Thyroid gland (tissue), 4 donors: Measurements from ENCODE around the gene MAPK8.

ENCODE experiments used
- CTCF ChIP-seq, 6 experiments: fragments of 200-600 bp in 3 of 6; fragments of 450-650 bp in 3 of 6; sonication (generic) in 3 of 6; IDR thresholded peaks; one replicate each; pipeline ENCODE4 v1.5.1; 2016 to 2019; ENCODE audit warnings: antibody characterized with exemption in 6 of 6, mild to moderate bottlenecking in 2 of 6, inconsistent platforms in 1 of 6, moderate library complexity in 1 of 6
- POLR2A ChIP-seq, 2 donors: fragments of 450-650 bp; IDR thresholded peaks; one replicate each; pipeline ENCODE4 v1.6.1; 2017; ENCODE audit warnings: antibody characterized with exemption in 2 of 2, mild to moderate bottlenecking in 2 of 2, moderate library complexity in 1 of 2

DNA sequence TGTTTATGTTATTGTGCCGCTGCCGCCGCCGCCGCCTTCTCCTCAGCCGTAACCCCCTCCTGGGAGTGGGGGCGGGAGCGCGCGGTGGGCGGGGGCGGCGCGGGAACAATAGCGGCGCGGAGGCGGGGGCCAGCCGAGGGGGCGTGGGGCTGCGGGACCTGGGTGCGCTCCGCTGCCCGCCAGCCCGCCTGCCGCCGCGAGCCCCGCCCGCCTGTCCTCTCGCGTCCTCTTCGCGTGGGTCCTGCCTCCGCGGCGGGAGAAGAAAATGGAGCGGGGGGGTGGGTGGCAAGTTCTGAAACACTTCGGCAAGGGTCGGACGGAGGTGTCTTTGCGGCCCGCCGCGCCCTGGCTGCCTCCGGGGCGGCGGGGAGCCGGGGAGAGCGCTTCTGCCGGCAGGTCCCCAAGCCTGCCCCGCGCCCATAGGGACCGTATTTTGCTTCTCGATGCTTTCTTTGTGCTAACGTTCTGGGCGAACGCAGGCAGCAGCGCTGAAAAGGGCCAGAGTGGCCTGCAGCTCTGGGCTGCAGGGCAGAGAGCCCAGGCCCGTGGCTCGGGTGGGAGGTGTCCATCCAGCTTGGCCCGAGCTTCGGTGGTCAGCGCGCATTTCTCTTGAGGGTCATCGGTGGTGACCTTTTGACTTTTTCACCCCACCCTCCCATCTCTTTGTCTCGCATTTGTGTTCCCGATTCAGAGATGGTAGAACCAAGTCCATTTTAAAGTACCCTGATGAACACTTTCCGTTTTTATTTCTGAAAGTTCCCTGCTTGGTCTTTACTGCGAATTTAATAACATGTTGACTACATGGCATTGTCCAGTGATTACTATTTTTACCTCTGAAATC, 613 bp downstream of the MAPK8 start:
- TF ChIP-seq CTCF (IDR thresholded peaks at IDR 0.05) = no peak
- no peak for TF ChIP-seq POLR2A (IDR thresholded peaks at IDR 0.05)
